GM21390 (cell line): ENCODE results near the gene VPS41.

ENCODE experiments used
- ATAC-seq: cut with Tn5 transposase; IDR thresholded peaks from one replicate; pipeline ENCODE4 v1.9.1; 2021; ENCODE audit not compliant: unreplicated experiment

The VPS41 gene

DNA sequence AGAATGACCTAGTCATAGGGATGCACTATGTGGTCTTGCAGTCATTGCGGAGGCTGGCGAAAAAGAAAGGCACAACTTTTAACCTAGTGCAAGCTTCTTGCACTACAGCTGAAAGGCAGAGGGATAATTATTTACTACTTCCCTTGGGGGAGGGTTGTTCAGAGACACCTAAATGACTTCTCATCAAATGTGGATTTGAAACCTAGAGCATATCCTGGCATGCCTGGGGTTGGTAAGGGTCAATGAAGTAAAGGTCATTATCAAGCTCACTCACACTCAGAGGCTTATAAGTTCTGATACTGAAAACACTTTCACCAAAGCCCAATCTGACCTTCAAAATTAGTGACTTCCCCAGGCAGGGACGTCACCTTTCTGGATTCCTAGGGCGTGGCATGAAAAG, 168.9 kb downstream of the VPS41 start:
- no peak for ATAC-seq

DNA sequence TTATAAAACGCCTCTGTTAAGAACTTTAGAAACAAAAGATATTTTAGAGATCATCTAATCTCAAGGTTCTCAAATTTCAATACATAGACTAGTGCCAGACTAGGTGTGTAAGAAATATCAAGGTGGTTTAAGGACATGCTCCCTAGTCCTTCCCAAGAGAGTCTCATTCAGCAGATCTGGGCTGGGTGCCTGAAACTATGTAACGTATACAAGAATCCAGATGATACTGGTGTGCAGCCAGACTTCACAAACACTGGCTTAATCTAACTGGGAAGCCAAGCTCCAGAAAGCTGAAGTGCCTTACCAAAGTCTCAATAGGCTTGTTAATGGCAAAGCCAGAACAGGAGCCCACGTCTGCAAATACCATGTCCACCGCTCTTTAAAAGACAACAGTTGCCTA, 172.9 kb downstream of the VPS41 start:
- no peak for ATAC-seq

DNA sequence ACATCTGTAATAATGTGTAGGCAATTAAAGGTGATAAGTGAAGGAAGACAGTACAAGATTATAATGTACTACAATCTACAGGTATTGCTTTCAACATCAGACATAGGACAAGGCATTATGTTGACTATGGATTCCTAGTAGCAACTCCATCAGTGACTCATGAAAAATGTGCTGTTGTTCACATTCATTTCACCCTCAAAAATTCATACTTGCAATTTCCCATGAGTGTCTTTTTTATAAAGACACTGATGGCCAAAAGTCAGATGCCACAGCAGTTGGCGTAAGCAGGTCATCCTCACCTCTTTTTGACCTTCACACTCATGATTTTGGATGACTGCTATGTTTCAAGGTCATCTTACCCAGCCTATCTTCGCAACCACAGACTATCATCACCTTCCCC, 177.8 kb downstream of the VPS41 start:
- ATAC-seq, result no peak

DNA sequence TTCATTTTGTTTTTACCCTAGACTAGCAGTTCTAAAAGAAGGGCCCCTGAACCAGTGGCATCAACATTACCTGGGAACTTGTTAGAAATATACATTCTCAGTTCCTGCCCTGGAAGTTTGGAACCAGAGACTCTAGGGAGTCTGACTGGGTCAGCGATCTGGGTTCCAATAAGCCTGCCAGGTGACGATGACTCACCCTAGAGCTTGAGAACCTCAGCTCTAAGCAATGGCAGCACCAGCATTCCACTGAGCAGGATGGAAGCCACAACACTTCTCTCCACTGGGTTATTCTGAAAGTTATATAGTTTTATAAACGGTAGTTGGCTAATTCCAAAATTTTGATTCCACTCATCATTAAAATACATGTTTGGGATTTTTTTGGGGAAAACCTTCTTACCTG, 180.8 kb downstream of the VPS41 start:
- no peak for ATAC-seq

DNA sequence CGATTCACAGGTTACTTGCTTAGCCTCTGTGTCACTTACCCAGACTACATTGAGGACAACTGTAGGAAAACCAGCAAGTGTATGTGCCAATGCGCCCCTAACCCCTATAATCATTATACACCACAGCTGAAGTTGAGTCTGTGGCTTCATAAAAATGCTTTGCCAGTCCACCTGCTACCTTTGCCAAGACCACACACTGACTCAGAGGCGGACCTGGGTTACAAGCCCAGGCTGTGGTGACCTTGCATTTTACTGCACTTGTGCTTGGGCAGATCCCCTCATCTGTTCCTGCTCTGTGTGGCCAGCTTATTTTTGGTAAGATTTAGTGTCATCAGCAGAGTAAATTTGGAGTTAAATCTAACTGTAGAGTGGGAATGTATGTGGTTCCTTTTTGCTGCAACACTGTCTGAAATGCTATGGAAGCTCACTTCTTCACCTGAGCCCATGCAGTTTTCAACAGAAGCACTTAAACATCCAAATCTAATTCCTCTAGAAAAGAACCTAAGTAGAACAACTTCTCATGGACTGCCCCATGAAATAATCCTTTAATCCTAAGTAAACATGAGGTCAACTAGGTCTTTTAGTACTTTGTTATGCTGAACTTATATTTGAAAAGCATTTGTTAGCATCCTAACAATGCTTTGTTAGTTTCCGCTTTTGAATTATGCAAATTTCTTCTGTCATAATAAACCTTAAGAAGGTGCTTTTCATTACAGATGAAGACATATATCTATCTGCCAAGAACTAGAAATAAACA, 181.6 kb downstream of the VPS41 start:
- ATAC-seq, result no peak

DNA sequence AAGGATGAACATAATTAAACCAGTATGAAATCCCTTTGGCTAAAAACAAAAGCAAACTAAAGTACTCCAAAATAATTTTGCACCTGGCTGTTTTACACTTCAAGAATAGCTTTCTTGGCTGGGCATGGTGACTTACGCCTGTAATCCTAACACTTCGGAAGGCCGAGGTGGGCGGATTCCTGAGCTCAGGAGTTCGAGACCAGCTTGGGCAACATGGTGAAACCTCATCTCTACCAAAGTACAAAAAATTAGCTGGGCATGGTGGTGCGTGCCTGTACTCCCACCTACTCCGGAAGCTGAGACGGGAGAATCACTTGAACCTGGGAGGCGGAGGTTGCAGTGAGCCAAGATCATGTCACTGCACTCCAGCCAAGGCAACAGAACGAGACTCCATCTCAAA, 185.7 kb downstream of the VPS41 start:
- no peak for ATAC-seq

DNA sequence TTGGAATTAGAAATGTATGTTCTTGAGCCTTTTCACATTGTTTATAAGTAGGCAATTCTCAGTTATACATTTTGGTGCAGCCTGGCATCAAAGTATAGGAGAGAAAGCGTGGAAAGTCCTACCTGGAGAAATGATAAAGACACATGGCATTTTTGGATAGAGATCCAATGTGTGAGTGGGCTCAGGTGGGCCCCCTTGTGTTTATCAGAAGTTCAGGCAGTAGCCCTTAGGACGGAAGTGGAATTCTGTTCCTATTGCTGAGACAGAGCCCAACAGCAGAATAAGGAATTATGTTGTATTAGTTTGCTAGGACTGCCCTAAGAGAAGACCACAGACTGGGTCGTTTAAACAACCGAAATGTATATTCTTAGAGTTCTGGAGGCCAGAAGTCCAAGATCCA, 192.6 kb downstream of the VPS41 start:
- ATAC-seq, result no peak

DNA sequence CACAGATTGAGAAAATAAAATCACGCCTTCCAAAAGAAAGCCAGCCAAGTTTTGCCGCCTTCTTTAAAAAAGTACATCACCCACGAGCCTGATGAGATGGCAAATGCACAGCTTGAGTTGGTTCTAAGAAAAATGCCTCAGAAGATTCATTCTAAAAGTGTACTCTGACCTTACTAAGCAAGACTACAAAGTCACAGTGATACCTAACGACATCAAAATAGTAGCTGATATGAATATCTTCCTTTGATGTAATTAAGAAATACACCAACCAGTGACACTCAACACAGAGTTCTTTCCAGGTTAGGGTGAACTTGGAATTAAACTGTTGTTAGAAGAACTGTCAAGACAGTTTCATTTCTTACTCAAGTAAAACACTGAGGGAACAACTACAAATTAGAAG, 199.9 kb downstream of the VPS41 start:
- ATAC-seq, result no peak

DNA sequence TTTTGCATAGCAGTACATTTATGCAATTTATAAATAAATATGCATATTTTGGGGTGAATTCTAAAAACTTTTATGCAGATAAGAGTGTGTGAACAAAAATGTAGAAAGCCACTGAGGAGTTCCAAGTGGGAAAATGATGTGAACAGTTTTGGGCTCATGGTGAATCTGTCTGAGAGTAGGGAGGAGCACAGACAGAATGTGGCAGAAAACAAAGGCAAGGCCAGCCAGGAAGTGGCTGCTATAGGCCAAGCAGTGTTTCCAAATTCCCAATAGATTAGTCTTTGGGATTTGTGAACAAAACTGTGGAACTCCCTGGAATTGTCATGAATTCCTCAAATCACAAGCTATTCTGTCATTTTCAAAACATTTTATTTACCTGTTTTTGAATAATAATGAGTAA, 204.2 kb downstream of the VPS41 start:
- ATAC-seq, result no peak

DNA sequence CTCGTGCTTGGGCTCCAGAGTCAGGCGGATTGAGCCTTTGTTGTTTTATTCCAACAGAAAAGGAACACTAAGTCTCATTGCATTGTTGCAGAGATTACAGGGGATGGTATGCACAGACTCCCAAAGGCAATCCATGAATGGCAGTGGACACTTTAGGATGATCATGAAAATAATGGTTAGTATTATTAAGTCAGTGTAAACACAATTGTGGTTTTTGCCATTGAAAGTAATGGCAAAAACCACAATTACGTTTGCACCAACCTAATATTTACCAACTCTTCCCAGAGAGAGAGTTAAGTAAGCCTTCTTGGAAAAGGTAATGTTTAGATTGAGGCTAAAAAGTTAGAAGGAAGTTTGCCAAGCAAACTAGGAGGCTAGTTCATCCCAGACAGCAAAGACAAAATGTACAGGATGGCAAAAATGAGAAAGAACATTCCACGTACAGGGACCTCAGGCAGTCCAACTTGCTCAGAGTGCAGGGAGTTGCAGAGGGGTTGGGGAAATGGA, 204.9 kb downstream of the VPS41 start:
- no peak for ATAC-seq

DNA sequence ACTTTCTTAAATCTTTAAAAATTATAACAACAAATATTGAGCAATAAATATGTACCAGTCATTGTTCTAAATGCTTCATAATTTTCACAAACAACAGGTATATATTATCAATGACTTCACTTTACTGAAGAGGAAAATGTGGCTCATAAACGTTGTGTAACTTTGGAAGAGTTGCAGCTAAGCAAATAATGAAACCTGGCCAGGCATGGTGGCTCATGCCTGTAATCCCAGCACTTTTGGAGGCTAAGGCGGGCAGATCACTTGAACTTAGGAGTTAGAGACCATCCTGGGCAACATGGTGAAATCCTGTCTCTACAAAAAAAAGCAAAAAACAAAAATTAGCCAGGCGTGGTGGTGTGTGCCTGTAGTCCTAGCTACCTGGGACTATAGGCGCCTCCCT, 205.9 kb downstream of the VPS41 start:
- no peak for ATAC-seq

DNA sequence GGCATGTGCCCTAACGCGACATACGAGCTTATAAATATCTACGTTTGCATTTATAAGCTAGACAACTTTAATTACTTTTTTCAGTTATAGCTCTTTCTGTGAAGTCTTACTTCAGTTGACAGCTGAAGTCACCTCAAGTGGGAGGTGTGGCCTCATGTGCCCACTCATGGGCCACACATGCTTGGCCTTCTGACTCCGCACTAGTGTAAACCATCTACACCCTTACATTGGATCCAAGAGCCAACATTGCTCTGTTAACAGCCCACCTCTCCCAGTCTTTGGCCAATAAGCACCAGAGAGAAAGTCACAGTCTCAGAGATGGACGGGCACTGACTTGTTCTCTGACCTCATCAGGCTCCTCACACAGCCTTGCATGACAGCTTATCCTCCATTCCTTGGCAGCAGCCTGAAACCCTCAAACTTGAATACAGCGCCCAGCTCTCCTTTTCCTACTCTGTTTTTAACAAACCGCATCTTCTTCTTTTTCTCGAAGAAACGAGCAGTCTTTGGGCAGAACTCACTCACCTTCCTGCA, 206.9 kb downstream of the VPS41 start:
- ATAC-seq, result no peak

DNA sequence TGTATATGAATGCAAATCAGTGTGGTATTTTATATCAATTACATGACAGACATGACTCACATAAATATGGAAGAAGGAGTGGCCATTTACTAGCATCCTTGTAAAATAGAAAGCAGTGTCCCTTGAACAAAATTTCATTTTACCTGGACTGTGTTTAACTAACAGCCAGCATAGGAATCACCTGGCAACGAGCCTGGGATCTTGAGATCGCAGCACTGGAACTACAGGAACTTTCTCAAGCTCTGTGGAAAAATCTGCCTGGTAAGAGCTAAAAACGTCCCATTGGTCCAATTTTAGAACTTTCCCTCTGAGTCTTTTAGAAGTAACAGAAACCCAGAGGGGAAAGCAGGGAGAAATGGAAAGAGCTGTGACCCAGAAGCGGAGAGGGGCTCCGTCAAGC, 208.9 kb downstream of the VPS41 start:
- ATAC-seq, result no peak

DNA sequence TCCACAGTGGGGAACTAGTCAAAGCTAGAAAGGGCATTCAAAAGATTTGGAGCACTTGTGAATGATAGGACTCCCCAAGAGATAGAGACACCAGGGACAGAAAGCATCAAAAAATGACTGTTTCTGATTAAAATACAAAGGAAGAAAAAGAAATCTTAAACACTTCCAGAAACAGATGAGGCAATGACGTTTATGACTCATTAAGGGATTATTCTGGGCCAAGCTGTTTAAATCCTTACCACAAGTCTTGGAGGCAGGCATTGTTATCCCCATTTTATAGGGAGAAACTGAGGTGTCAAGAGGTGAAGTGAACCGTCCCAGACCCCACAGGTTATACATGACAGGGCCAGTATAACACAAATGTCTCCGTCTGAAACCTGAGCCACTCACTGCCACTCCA, 209.5 kb downstream of the VPS41 start:
- no peak for ATAC-seq

DNA sequence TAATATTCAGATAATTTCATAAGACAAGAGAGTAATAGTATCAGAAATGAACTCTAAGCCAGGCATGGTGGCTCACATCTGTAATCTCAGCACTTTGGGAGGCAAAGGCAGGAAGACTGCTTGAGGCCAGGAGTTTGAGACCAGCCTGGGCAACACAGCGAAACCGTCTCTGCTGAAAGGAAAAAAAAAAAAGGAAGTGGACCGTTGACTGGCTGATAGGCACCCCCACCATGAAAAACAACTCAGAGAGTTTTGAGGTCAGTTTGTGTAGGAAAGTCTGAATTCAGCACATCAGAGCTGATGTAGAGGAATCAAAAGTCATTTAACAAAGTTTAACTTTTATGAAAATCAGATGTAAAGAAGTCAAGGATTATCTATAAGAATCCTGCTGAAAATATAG, 214.7 kb downstream of the VPS41 start:
- ATAC-seq, result no peak

DNA sequence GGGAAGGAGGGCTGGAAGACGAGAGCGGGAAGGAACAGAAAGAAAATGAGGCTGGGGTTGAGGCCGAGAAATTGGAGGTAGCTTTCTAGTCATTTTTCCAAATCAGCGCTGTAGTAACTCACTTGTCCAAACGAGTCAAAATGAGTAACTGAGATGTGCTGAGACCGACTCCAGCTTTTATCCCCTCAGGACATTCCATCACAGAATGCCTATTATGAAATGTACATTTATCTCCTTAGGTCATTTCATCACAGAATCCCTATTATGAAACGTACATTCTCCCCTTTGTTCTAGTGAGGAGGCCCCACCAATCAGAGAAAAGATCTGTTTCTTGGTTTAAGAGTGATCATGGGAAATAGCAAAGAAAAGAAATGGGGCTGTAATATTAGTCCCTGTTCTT, 222.1 kb downstream of the VPS41 start:
- ATAC-seq, result no peak

DNA sequence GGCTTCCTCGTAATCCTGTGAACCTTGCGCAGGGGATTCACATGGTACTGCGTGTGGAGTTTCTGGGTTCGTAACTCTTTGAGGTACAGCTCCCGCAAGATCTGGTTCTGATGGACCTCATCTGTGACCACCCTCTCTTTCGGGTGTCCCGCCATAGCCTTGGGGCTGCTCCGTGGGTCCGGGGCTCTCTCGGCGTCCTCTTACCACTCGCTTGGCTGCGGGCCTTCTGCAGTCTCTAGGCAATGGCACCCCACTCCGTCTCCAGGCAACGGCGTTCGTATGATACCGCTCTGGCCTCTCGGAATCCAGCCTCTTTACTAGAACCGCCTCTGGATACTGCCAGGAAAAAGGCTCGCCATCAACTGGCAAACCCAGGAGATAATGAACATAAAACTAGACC, 223.1 kb downstream of the VPS41 start:
- ATAC-seq, result no peak

DNA sequence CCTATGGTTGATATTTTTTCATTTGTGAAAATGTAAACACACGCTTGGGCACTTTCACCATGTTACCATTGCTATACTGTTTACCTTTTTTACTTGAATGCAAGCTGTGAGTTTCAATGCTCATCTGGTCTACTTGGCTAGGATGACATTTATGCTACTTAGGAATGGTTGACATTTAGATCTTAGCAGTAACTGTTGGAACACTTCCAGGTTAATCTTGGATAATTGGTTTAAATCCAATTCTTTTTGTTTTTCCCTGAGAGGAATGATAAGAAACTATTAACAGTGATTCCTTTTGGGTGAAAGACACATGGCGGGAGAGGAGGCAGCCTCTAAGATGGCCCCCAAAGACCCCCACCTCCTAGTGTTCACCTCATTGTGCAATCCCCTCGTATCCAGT, 226.4 kb downstream of the VPS41 start:
- ATAC-seq, result no peak

DNA sequence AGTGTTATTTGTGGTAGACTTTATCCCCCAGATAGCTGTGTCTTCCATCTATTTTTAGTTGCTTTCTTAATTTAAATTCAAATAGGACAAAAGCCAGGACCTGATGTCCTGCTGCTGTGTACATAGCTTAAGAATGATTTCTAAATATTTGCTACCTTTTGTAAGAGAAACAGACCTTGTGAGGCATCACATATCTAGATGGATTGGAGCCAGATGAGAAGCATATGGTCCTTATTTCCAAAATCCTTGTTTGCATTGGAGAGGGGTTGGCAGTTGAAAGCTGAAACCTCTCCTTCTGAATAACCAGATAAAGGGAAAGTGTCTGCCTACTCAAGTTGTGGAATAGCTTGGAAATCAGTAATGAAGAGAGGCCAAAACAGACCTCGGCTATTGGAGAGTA, 227.1 kb downstream of the VPS41 start:
- no peak for ATAC-seq

DNA sequence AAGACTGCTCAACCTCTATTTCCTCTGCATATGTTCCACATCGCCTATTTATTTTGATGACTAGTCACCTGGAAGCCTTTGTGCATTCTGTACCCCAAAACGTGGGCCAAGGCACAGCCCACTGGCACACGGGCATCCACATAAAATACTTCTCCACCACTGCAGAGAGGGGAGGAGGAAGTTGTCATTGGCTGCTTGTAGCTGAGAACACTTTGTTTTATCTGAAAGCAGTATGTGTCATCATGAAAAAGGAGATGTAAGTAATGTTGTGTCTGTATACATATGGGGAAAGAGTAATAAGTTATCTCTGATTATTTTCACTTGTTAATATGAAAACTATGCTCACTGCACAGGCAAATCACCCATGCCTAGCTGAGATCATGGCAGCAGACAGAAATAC, 229.6 kb downstream of the VPS41 start:
- no peak for ATAC-seq

DNA sequence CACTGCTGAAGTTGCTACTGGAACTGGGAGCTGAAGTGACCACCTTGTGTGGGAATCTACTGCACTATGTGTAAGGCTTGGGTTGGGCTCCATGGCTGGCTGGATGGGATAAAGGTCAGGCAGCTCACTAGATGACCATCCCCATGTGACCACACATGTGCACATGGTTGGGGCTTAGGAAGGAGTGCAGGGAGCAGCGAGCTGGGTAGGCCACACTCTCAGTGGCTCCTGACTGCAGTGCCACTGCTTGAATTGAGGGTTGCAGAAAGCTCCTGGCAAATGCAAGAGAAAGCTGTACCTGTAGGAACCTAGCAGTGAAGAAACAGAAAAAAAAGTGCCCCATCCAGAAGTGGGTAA, 230.3 kb downstream of the VPS41 start:
- no peak for ATAC-seq

DNA sequence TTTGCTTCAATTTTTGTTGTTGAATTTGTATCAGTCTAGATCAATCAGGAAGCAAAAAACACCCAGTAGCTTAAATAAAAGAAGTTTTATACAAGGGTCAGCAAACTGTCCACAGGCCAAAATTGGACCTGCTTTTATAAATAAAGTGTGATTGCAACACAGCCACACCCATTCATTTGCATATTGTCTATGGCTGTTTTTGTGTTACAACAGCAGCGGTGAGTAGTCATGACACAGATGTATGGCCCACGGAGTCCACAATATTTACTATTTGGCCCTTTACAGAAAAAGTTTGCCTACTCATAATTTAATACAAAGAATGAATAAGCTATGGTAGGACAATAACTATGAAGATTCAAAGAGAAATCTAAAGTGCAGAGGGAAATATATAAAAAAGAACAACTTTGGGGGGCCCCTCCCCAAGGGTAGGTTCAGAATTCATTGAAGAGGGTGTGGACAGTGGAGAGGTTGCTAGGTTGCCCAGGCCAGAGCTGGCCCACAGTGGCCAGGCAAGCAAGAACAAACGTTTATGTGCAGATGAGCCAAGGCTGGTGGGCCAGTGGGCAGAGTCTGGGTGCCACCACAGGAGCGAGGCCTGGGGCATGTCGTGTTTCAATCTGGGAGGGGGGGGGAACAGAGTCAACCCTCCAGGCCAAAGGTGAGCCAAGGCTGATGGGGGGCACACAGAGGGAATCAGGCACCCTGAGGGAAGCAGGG, 230.9 kb downstream of the VPS41 start:
- no peak for ATAC-seq
